HG02759 (cell line): ENCODE data around the gene ACKR4.
"Not testable (repeated sequence)": the region's sequence is repeated elsewhere in the genome, so short reads cannot be mapped to it uniquely, and the experiment has no call there.

ENCODE experiments used
- ATAC-seq: cut with Tn5 transposase; IDR thresholded peaks from one replicate; pipeline ENCODE4 v1.9.1; 2021; ENCODE audit warnings: mild to moderate bottlenecking, moderate library complexity; ENCODE audit not compliant: unreplicated experiment

The ACKR4 gene

GRCh38 chr3:132638706-132639105, 41.6 kb downstream of the ACKR4 start:
- ATAC-seq: no peak

- ATAC-seq: not testable (repeated sequence)
Observed at GRCh38 chr3:132641427-132641826, 44.4 kb downstream of the ACKR4 start.

- no peak for ATAC-seq
Observed at GRCh38 chr3:132641837-132642538, 44.9 kb downstream of the ACKR4 start.

- no peak for ATAC-seq
Observed at GRCh38 chr3:132642539-132642847, 45.4 kb downstream of the ACKR4 start.

- ATAC-seq: no peak
Observed at GRCh38 chr3:132643366-132643765, 46.3 kb downstream of the ACKR4 start.

- no peak for ATAC-seq
Observed at GRCh38 chr3:132645058-132645457, 48.0 kb downstream of the ACKR4 start.

- no peak for ATAC-seq
Observed at GRCh38 chr3:132650153-132650552, 53.1 kb downstream of the ACKR4 start.
